ENCODE data around the gene MTFR1L. TPM values are rescaled to one million over a fixed set of nuclear protein-coding genes. Genes with fewer than 3 reads are reported as not detected.
A peak's percentile ranks its signal among the peaks of the same experiment; 100 is the strongest.
"Not testable (repeated sequence)": the region's sequence is repeated elsewhere in the genome, so short reads cannot be mapped to it uniquely, and the experiment has no call there.

The MTFR1L gene
- total RNA-seq, 6 experiments from 2014 or later, result 30.8 to 48.9 (median 43.3) TPM

- Histone ChIP-seq H3K4me1 (no peaks in the 10 kb centered on the region), H3K27me3 (no peaks in the 10 kb centered on the region), H3K4me3 (no peak overlapping the region), H3K27ac (no peak overlapping the region), H3K36me3 (peaks cover 2 to 41% (median 22%) of the 10 kb centered on the region in 4 donors), H3K9me3 (no peaks in the 10 kb centered on the region)
- DNase-seq (no peak), ATAC-seq (peak in 1 of 4 donors; percentile 16)
- TF ChIP-seq CTCF (IDR thresholded peaks at IDR 0.05), result no peak
- no peak for TF ChIP-seq POLR2A (IDR thresholded peaks at IDR 0.05)
- intact Hi-C loops (cut with DNase I), result loop anchor here in 1 of 2 donors (5.0 kb wide), 1 partner anchor 162 kb away; the partner anchor contains the start of gene PAFAH2
- 63% methylated on average over 3 of the region's 3 CpGs for WGBS (ENCODE audit: insufficient coverage, low coverage, low lambda C conversion rate, missing lambda C conversion rate)
Measured at GRCh38 chr1:25834894-25835293, 15.1 kb downstream of the MTFR1L start.

GRCh38 chr1:25836695-25837094 lies 16.9 kb downstream of the MTFR1L start:
- Histone ChIP-seq H3K4me3 (no peak overlapping the region), H3K4me1 (no peaks in the 10 kb centered on the region), H3K27ac (no peak overlapping the region), H3K36me3 (peaks cover 0 to 23% (median 10%) of the 10 kb centered on the region in 4 donors), H3K27me3 (no peaks in the 10 kb centered on the region), H3K9me3 (no peaks in the 10 kb centered on the region)
- DNase-seq (no peak), ATAC-seq (no peak)
- intact Hi-C loops (cut with DNase I), result loop anchor here in 1 of 2 donors (5.0 kb wide), 1 partner anchor 161 kb away; the partner anchor contains the start of gene PAFAH2
- 35% methylated on average over 3 of the region's 3 CpGs for whole genome bisulfite sequencing (ENCODE audit: insufficient coverage, low coverage, low lambda C conversion rate, missing lambda C conversion rate)
- TF ChIP-seq POLR2A (IDR thresholded peaks at IDR 0.05), result no peak
- no peak for TF ChIP-seq CTCF (IDR thresholded peaks at IDR 0.05)

GRCh38 chr1:25837262-25837875 lies 17.6 kb downstream of the MTFR1L start:
- ATAC-seq, result peak; percentile 70 to 86 (median 80)
- H3K4me1 ChIP-seq, result no peaks in the 10 kb centered on the region
- no peak for DNase-seq
- TF ChIP-seq POLR2A (IDR thresholded peaks at IDR 0.05), result no peak
- TF ChIP-seq CTCF (IDR thresholded peaks at IDR 0.05), result peak; percentile 41 to 67 (median 58)
- peaks cover 0 to 16% (median 7%) of the 10 kb centered on the region in 4 donors for H3K36me3 ChIP-seq
- no peak overlapping the region for H3K4me3 ChIP-seq
- no peaks in the 10 kb centered on the region for H3K27me3 ChIP-seq
- H3K9me3 ChIP-seq, result no peaks in the 10 kb centered on the region
- intact Hi-C loops (cut with DNase I), result loop anchor here in 1 of 2 donors (5.0 kb wide), 1 partner anchor 160 kb away; the partner anchor contains the start of gene PAFAH2
- H3K27ac ChIP-seq, result no peak overlapping the region
- WGBS (ENCODE audit: insufficient coverage, low coverage, low lambda C conversion rate, missing lambda C conversion rate), result 67% methylated on average over 1 of the region's 1 CpG

GRCh38 chr1:25839808-25840207 lies 20.1 kb downstream of the MTFR1L start:
- H3K27ac ChIP-seq, H3K36me3 ChIP-seq, H3K4me1 ChIP-seq, H3K4me3 ChIP-seq, DNase-seq, ATAC-seq, H3K9me3 ChIP-seq, H3K27me3 ChIP-seq: not testable (repeated sequence)
- 100% methylated on average over 4 of the region's 4 CpGs for WGBS (ENCODE audit: insufficient coverage, low coverage, low lambda C conversion rate, missing lambda C conversion rate)
- intact Hi-C loops (cut with DNase I), result loop anchor here in 1 of 2 donors (5.0 kb wide), 1 partner anchor 157 kb away; the partner anchor contains the start of gene PAFAH2

- Histone ChIP-seq H3K27ac (no peak overlapping the region), H3K4me1 (no peaks in the 10 kb centered on the region), H3K36me3 (no peaks in the 10 kb centered on the region), H3K4me3 (no peak overlapping the region), H3K9me3 (no peaks in the 10 kb centered on the region), H3K27me3 (no peaks in the 10 kb centered on the region)
- 78% methylated on average over 3 of the region's 3 CpGs for WGBS (ENCODE audit: insufficient coverage, low coverage, low lambda C conversion rate, missing lambda C conversion rate)
- no peak for ATAC-seq
- TF ChIP-seq CTCF (IDR thresholded peaks at IDR 0.05) (no peak), POLR2A (IDR thresholded peaks at IDR 0.05) (no peak)
- no peak for DNase-seq
- intact Hi-C loops (cut with DNase I), result no loop called here
Measured at GRCh38 chr1:25843483-25843882, 23.7 kb downstream of the MTFR1L start.
